Ramos (cell line): ENCODE measurements around the gene FABP1.

Experiments
- in situ Hi-C: fragments of 300-500 bp; cut with MboI; formaldehyde crosslinking; loops from one replicate; pipeline ENCODE4 v1.14.3; 2022; ENCODE audit warnings: low sequenced_read_pairs; ENCODE audit not compliant: unreplicated experiment

FABP1 gene

GRCh38 chr2:88085602-88086001 lies 42.3 kb downstream of the FABP1 start:
- in situ Hi-C loops, result no loop called here

GRCh38 chr2:88085099-88085498 lies 42.8 kb downstream of the FABP1 start:
- in situ Hi-C loops, result no loop called here

GRCh38 chr2:88082781-88083180 lies 45.1 kb downstream of the FABP1 start:
- in situ Hi-C loops, result no loop called here

GRCh38 chr2:88081924-88082608 lies 45.8 kb downstream of the FABP1 start:
- in situ Hi-C loops, result no loop called here

- in situ Hi-C loops, result no loop called here
Observed at GRCh38 chr2:88080545-88080944, 47.3 kb downstream of the FABP1 start.

- in situ Hi-C loops, result no loop called here
Observed at GRCh38 chr2:88078643-88079172, 49.2 kb downstream of the FABP1 start.

GRCh38 chr2:88077080-88077479 lies 50.8 kb downstream of the FABP1 start:
- in situ Hi-C loops, result no loop called here

- in situ Hi-C loops, result no loop called here
Observed at GRCh38 chr2:88074854-88075292, 53.0 kb downstream of the FABP1 start.

- in situ Hi-C loops, result no loop called here
Observed at GRCh38 chr2:88074150-88074549, 53.7 kb downstream of the FABP1 start.
